PC-3 (cell line): Measurements from ENCODE around the gene USP22. TPM values are rescaled to one million over a fixed set of nuclear protein-coding genes. Genes with fewer than 3 reads are reported as not detected.

Experiments used
- ATAC-seq: fragments of 200-7000 bp; cut with Tn5 transposase; 2 replicates; pipeline ENCODE4 v1.9.1; 2020; ENCODE audit warnings: mild to moderate bottlenecking, moderate library complexity
- BruUV-seq: library from RNA; stranded (reverse); fragments of 400-500 nt; replicated peaks from 2 replicates; lab custom pipeline; 2021; lab: Mats Ljungman, UMichigan
- CTCF ChIA-PET: fragments of 300-600 bp; sonication (Branson Sonifier 250); formaldehyde crosslinking; loops from one replicate; lab custom pipeline; 2022; ENCODE audit warnings: antibody characterized with exemption; lab: Charles Lee
- POLR2A ChIA-PET: fragments of 300-600 bp; sonication (Branson Sonifier 250); formaldehyde crosslinking; loops from one replicate; lab custom pipeline; 2022; ENCODE audit warnings: antibody characterized with exemption; ENCODE audit not compliant: unreplicated experiment; lab: Charles Lee
- DNase-seq: peaks from one replicate; pipeline ENCODE4 v3.0.0-alpha.2; 2015
- H2AFZ ChIP-seq: fragments of 300-600 bp; sonication (generic); 2 replicates; pipeline ENCODE4 v1.6.0; 2016; ENCODE audit warnings: antibody characterized with exemption, low read length
- H3F3A ChIP-seq: fragments of 300-600 bp; sonication (generic); one replicate; pipeline ENCODE4 v1.6.0; 2017; ENCODE audit warnings: antibody characterized with exemption, low read length, control low read depth, mild to moderate bottlenecking; ENCODE audit not compliant: unreplicated experiment
- H3K27ac ChIP-seq: fragments of 300-600 bp; sonication (generic); 2 replicates; pipeline ENCODE4 v1.5.1; 2016; ENCODE audit warnings: mild to moderate bottlenecking, low read length
- H3K27me3 ChIP-seq: fragments of 300-600 bp; sonication (generic); 2 replicates; pipeline ENCODE4 v1.6.1; 2016; ENCODE audit warnings: low read length, mixed read lengths
- H3K36me3 ChIP-seq: fragments of 300-600 bp; sonication (generic); 2 replicates; pipeline ENCODE4 v1.6.1; 2016; ENCODE audit warnings: low read depth, mixed run types, low read length, mixed read lengths
- H3K4me1 ChIP-seq: fragments of 300-600 bp; sonication (generic); 2 replicates; pipeline ENCODE4 v1.5.1; 2016; ENCODE audit warnings: low read length; ENCODE audit not compliant: insufficient read depth
- H3K4me2 ChIP-seq: fragments of 300-600 bp; sonication (generic); 2 replicates; pipeline ENCODE4 v1.6.0; 2016; ENCODE audit warnings: low read length
- H3K4me3 ChIP-seq: fragments of 300-600 bp; sonication (generic); 2 replicates; pipeline ENCODE4 v1.5.1; 2016; ENCODE audit warnings: mild to moderate bottlenecking, low read length, mixed read lengths
- H3K79me2 ChIP-seq: fragments of 300-600 bp; sonication (generic); 2 replicates; pipeline ENCODE4 v1.6.1; 2017; ENCODE audit warnings: low read length, mixed read lengths
- H3K9ac ChIP-seq: fragments of 300-600 bp; sonication (generic); 2 replicates; pipeline ENCODE4 v1.6.0; 2016; ENCODE audit warnings: mild to moderate bottlenecking, low read length
- H3K9me2 ChIP-seq: fragments of 300-600 bp; sonication (generic); replicated peaks from 2 replicates; pipeline ENCODE4 v1.6.1; 2016; ENCODE audit warnings: mixed run types, low read length, mixed read lengths
- H3K9me3 ChIP-seq: fragments of 300-600 bp; sonication (generic); 2 replicates; pipeline ENCODE4 v1.6.1; 2016; ENCODE audit warnings: low read length, mixed read lengths
- H4K20me1 ChIP-seq: fragments of 300-600 bp; sonication (generic); 2 replicates; pipeline ENCODE4 v1.6.1; 2016; ENCODE audit warnings: low read length, mixed read lengths
- CTCF ChIP-seq: fragments of 300-600 bp; sonication (generic); conservative IDR thresholded peaks from 2 replicates; pipeline ENCODE4 v1.5.1; 2017; ENCODE audit warnings: antibody characterized with exemption, low read depth, mild to moderate bottlenecking, low read length
- EZH2 ChIP-seq: fragments of 300-600 bp; sonication (generic); IDR thresholded peaks from one replicate; pipeline ENCODE4 v1.6.1; 2017; ENCODE audit warnings: antibody characterized with exemption, mild to moderate bottlenecking, low read length; ENCODE audit not compliant: unreplicated experiment
- EZH2phosphoT487 ChIP-seq: fragments of 300-600 bp; sonication (generic); IDR thresholded peaks from 2 replicates; pipeline ENCODE4 v1.6.1; 2018; ENCODE audit warnings: mild to moderate bottlenecking, antibody characterized with exemption, low read length, borderline replicate concordance
- intact Hi-C: fragments of 100-400 bp; cut with micrococcal nuclease; formaldehyde crosslinking; loops from 2 replicates; pipeline ENCODE4 v1.9.0; 2023
- total RNA-seq: library from RNA; depleted of rRNA; stranded (reverse); fragments of >200 nt; gene quantifications from 2 replicates; pipeline ENCODE4 v1.2.3, GENCODE V29; 2014

USP22 gene
- total RNA-seq, 1 experiment from 2014 or later = 188 TPM

- ChIA-PET POLR2A (no interaction called here), CTCF (no interaction called here)
- no peak overlapping the region for H3K4me2 ChIP-seq
- H3F3A ChIP-seq = no peaks in the 10 kb centered on the region
- no peak for TF ChIP-seq EZH2
- TF ChIP-seq EZH2phosphoT487 = no peak
- no peak for TF ChIP-seq CTCF
- no peaks in the 10 kb centered on the region for H3K9me2 ChIP-seq
- DNase-seq = no peak
- no peak overlapping the region for H3K27ac ChIP-seq
- H3K9me3 ChIP-seq = no peaks in the 10 kb centered on the region
- H3K4me1 ChIP-seq = peaks cover 5% of the 10 kb centered on the region; the same call in 1 of the 2 replicates
- H3K36me3 ChIP-seq = no peaks in the 10 kb centered on the region
- no peak overlapping the region for H2AFZ ChIP-seq
- H3K4me3 ChIP-seq = no peak overlapping the region
- no peaks in the 10 kb centered on the region for H3K79me2 ChIP-seq
- no peak overlapping the region for H3K9ac ChIP-seq
- ATAC-seq = no peak
- intact Hi-C loops = loop anchor here (5.0 kb wide), 2 partner anchors 48 to 188 kb away; no protein-coding TSS in a partner anchor
- H4K20me1 ChIP-seq = no peaks in the 10 kb centered on the region
- no peaks in the 10 kb centered on the region for H3K27me3 ChIP-seq
- no TSS peak for BruUV-seq
These were observed 52.6 kb downstream of the USP22 start for GRCh38 chr17:20989991-20990855.

GRCh38 chr17:20989481-20989880, 53.3 kb downstream of the USP22 start:
- TF ChIP-seq CTCF = no peak
- TF ChIP-seq EZH2 = no peak
- no peak for TF ChIP-seq EZH2phosphoT487
- ChIA-PET CTCF (no interaction called here), POLR2A (no interaction called here)
- no peak overlapping the region for H3K4me3 ChIP-seq
- no peaks in the 10 kb centered on the region for H3K9me2 ChIP-seq
- H3F3A ChIP-seq = no peaks in the 10 kb centered on the region
- intact Hi-C loops = no loop called here
- H3K27ac ChIP-seq = no peak overlapping the region
- H3K36me3 ChIP-seq = no peaks in the 10 kb centered on the region
- ATAC-seq (no peak), DNase-seq (no peak)
- H2AFZ ChIP-seq = no peak overlapping the region
- no peaks in the 10 kb centered on the region for H3K9me3 ChIP-seq
- H4K20me1 ChIP-seq = no peaks in the 10 kb centered on the region
- no peaks in the 10 kb centered on the region for H3K27me3 ChIP-seq
- BruUV-seq = no TSS peak
- H3K9ac ChIP-seq = no peak overlapping the region
- peaks cover 5% of the 10 kb centered on the region; the same call in 1 of the 2 replicates for H3K4me1 ChIP-seq
- no peaks in the 10 kb centered on the region for H3K79me2 ChIP-seq
- no peak overlapping the region for H3K4me2 ChIP-seq

- no peaks in the 10 kb centered on the region for H3K27me3 ChIP-seq
- H3K79me2 ChIP-seq = no peaks in the 10 kb centered on the region
- H3K36me3 ChIP-seq = no peaks in the 10 kb centered on the region
- no peaks in the 10 kb centered on the region for H3F3A ChIP-seq
- no peak overlapping the region for H3K27ac ChIP-seq
- no peak for TF ChIP-seq EZH2
- no peak for TF ChIP-seq CTCF
- TF ChIP-seq EZH2phosphoT487 = no peak
- intact Hi-C loops = no loop called here
- no peak overlapping the region for H2AFZ ChIP-seq
- H3K4me3 ChIP-seq = no peak overlapping the region
- H3K9ac ChIP-seq = no peak overlapping the region
- BruUV-seq = no TSS peak
- no peak overlapping the region for H3K4me2 ChIP-seq
- peaks cover 5% of the 10 kb centered on the region; the same call in 1 of the 2 replicates for H3K4me1 ChIP-seq
- POLR2A ChIA-PET = no interaction called here
- CTCF ChIA-PET = no interaction called here
- no peaks in the 10 kb centered on the region for H3K9me2 ChIP-seq
- DNase-seq (no peak), ATAC-seq (no peak)
- H3K9me3 ChIP-seq = no peaks in the 10 kb centered on the region
- H4K20me1 ChIP-seq = no peaks in the 10 kb centered on the region
These were observed 53.9 kb downstream of the USP22 start for GRCh38 chr17:20988896-20989295.
